Esophagus muscularis mucosa (tissue), 4 donors: ENCODE results near the gene MGAM2.

Experiments used
- CTCF ChIP-seq, 3 experiments: fragments of 200-600 bp in 2 of 3; fragments of 450-650 bp in 1 of 3; sonication (generic) in 2 of 3; IDR thresholded peaks; one replicate each; pipeline ENCODE4 v1.5.1; 2017 to 2019; ENCODE audit warnings: antibody characterized with exemption in 3 of 3, mild to moderate bottlenecking in 2 of 3, moderate library complexity in 1 of 3
- EP300 ChIP-seq: sonication (generic); formaldehyde crosslinking; IDR thresholded peaks from one replicate; pipeline ENCODE4 v1.6.1; 2017; ENCODE audit warnings: antibody characterized with exemption
- POLR2A ChIP-seq: fragments of 450-650 bp; IDR thresholded peaks from one replicate; pipeline ENCODE4 v1.6.1; 2017; ENCODE audit warnings: antibody characterized with exemption, moderate library complexity, mild to moderate bottlenecking, low read depth
- POLR2AphosphoS5 ChIP-seq, 2 donors: sonication (generic); formaldehyde crosslinking; IDR thresholded peaks; one replicate each; pipeline ENCODE4 v1.6.1; 2017; ENCODE audit warnings: antibody characterized with exemption in 2 of 2

GRCh38 chr7:142180426-142180825, 68.9 kb downstream of the MGAM2 start:
- TF ChIP-seq CTCF (IDR thresholded peaks at IDR 0.05) (no peak), POLR2A (no peak), EP300 (no peak), POLR2AphosphoS5 (IDR thresholded peaks at IDR 0.05) (no peak)
